Stimulated activated CD4-positive, alpha-beta T cell treated with anti-CD3 and anti-CD28 coated beads, Interleukin-15, amount 100 ng/mL, for 1 hour (primary cell): ENCODE measurements around the gene ARFGAP1.

Source experiments
- DNase-seq, 2 donors: peaks; one replicate each; pipeline ENCODE4 v3.0.0-alpha.2; 2020; ENCODE audit warnings: low read depth in 1 of 2, low spot score in 1 of 2

Gene ARFGAP1

GRCh38 chr20:63306673-63307537, 34.3 kb downstream of the ARFGAP1 start:
- DNase-seq, result no peak

- DNase-seq, result no peak
Observed at GRCh38 chr20:63307538-63308217, 35.1 kb downstream of the ARFGAP1 start.

GRCh38 chr20:63308218-63308911, 35.8 kb downstream of the ARFGAP1 start:
- no peak for DNase-seq

GRCh38 chr20:63309261-63310071, 36.9 kb downstream of the ARFGAP1 start:
- no peak for DNase-seq

GRCh38 chr20:63310265-63310991, 37.8 kb downstream of the ARFGAP1 start:
- no peak for DNase-seq

GRCh38 chr20:63311186-63311832, 38.7 kb downstream of the ARFGAP1 start:
- DNase-seq, result no peak

GRCh38 chr20:63311833-63312243, 39.2 kb downstream of the ARFGAP1 start:
- no peak for DNase-seq

GRCh38 chr20:63312273-63312672, 39.7 kb downstream of the ARFGAP1 start:
- DNase-seq, result no peak

- no peak for DNase-seq
Observed at GRCh38 chr20:63312690-63313348, 40.2 kb downstream of the ARFGAP1 start.

- no peak for DNase-seq
Observed at GRCh38 chr20:63313349-63314014, 40.9 kb downstream of the ARFGAP1 start.

GRCh38 chr20:63314015-63314471, 41.4 kb downstream of the ARFGAP1 start:
- no peak for DNase-seq

GRCh38 chr20:63314566-63315239, 42.1 kb downstream of the ARFGAP1 start:
- DNase-seq, result no peak

- no peak for DNase-seq
Observed at GRCh38 chr20:63315240-63315689, 42.7 kb downstream of the ARFGAP1 start.

GRCh38 chr20:63315731-63316491, 43.3 kb downstream of the ARFGAP1 start:
- DNase-seq, result no peak

GRCh38 chr20:63316502-63316921, 43.9 kb downstream of the ARFGAP1 start:
- no peak for DNase-seq

GRCh38 chr20:63317061-63317460, 44.4 kb downstream of the ARFGAP1 start:
- no peak for DNase-seq

- DNase-seq, result no peak
Observed at GRCh38 chr20:63317601-63318291, 45.1 kb downstream of the ARFGAP1 start.
